H1 (cell line): ENCODE data around the gene LRRC18.

Experiments
- EP300 ChIP-seq, 2 experiments: IDR thresholded peaks; 1 replicate in 1 of 2; 2 replicates in 1 of 2; pipeline ENCODE4 v1.6.1; 2011 to 2012; ENCODE audit warnings: low read depth in 2 of 2, low read length in 2 of 2, mild to moderate bottlenecking in 2 of 2, borderline replicate concordance in 1 of 2, inconsistent platforms in 1 of 2, moderate library complexity in 1 of 2
- EZH2 ChIP-seq: fragments of 200-600 bp; sonication (generic); IDR thresholded peaks from 2 replicates; pipeline ENCODE4 v1.7.1; 2012; ENCODE audit warnings: low read depth, mild to moderate bottlenecking, moderate library complexity, low read length, inconsistent platforms; ENCODE audit not compliant: severe bottlenecking
- GABPA ChIP-seq: IDR thresholded peaks from 2 replicates; pipeline ENCODE4 v1.6.1; 2011; ENCODE audit warnings: mild to moderate bottlenecking, low read length, moderate library complexity, borderline replicate concordance; ENCODE audit not compliant: insufficient read depth
- GTF2F1 ChIP-seq: IDR thresholded peaks from 2 replicates; pipeline ENCODE4 v1.6.1; 2012; ENCODE audit warnings: low read depth, low read length, improper control_type of control experiment, borderline replicate concordance
- POLR2A ChIP-seq, 2 experiments: IDR thresholded peaks; 1 replicate in 1 of 2; 2 replicates in 1 of 2; pipeline ENCODE4 v1.6.1; 2011; ENCODE audit warnings: low read depth in 2 of 2, low read length in 2 of 2, mild to moderate bottlenecking in 2 of 2; ENCODE audit errors: control extremely low read depth in 1 of 2
- RAD21 ChIP-seq, 2 experiments: IDR thresholded peaks in 1 of 2; conservative IDR thresholded peaks in 1 of 2; 2 replicates each; pipeline ENCODE4 v1.6.1; 2011; ENCODE audit warnings: low read depth in 2 of 2, low read length in 2 of 2, improper control_type of control experiment in 1 of 2, inconsistent platforms in 1 of 2, mild to moderate bottlenecking in 1 of 2, moderate library complexity in 1 of 2
- SIN3A ChIP-seq, 2 experiments: IDR thresholded peaks in 1 of 2; conservative IDR thresholded peaks in 1 of 2; 2 replicates each; pipeline ENCODE4 v1.6.1; 2011 to 2012; ENCODE audit warnings: low read length in 2 of 2, improper control_type of control experiment in 1 of 2, low read depth in 1 of 2, mild to moderate bottlenecking in 1 of 2
- SP1 ChIP-seq: IDR thresholded peaks from 2 replicates; pipeline ENCODE4 v1.6.1; 2011; ENCODE audit warnings: low read depth, low read length
- SRF ChIP-seq: IDR thresholded peaks from 2 replicates; pipeline ENCODE4 v1.6.1; 2011; ENCODE audit warnings: mild to moderate bottlenecking, low read depth, low read length, moderate library complexity
- TF ChIP-seq, protein P1 (sequence below), 3 experiments: IDR thresholded peaks; 1 replicate in 2 of 3; 2 replicates in 1 of 3; pipeline versions ENCODE4 v1.5.1 to v1.6.1; 2011; ENCODE audit warnings: low read length in 3 of 3, mild to moderate bottlenecking in 3 of 3, inconsistent platforms in 2 of 3, low read depth in 1 of 3, moderate library complexity in 1 of 3; ENCODE audit not compliant: insufficient read depth in 1 of 3; ENCODE audit errors: control extremely low read depth in 1 of 3
- TF ChIP-seq, protein P2 (sequence below): IDR thresholded peaks from 2 replicates; pipeline ENCODE4 v1.6.1; 2012; ENCODE audit warnings: inconsistent platforms
- TF ChIP-seq, protein P3 (sequence below): fragments of 300-600 bp; sonication (generic); IDR thresholded peaks from 2 replicates; pipeline ENCODE4 v1.7.1; 2012; ENCODE audit warnings: low read length, moderate library complexity, mild to moderate bottlenecking, inconsistent platforms; ENCODE audit not compliant: insufficient replicate concordance

DNA sequence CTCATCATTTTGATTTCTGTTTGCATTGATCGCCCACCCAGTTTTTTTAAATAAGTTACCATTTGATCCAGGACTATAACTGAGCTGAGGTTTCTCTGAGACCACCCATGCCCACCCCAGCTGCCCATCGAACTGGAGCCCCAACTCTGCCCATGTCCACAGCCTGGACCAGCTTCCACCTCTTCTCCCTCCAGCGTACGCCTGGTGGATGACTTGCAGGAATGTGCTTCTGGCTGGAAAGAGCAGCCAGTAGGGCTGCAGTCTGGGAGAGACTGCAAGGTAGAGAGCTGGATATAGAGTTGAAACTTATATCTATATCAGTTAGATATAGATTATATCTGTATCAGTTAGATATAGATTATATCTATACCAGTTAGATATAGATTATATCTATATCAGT is 25.8 kb upstream of the LRRC18 start:
- TF ChIP-seq SRF (no peak), EZH2 (no peak), SIN3A (conservative IDR thresholded peaks at IDR 0.05 in 1 of 2, IDR thresholded peaks at IDR 0.05 in 1 of 2; ENCODE audit: low read depth in 1 of 2, low read length in 2 of 2) (no peak), SP1 (no peak), RAD21 (IDR thresholded peaks at IDR 0.05 in 1 of 2, conservative IDR thresholded peaks at IDR 0.05 in 1 of 2; ENCODE audit: low read depth in 2 of 2, low read length in 2 of 2) (no peak), EP300 (IDR thresholded peaks at IDR 0.05; ENCODE audit: borderline replicate concordance in 1 of 2, low read depth in 2 of 2, low read length in 2 of 2) (no peak), GTF2F1 (no peak), GABPA (no peak), POLR2A (IDR thresholded peaks at IDR 0.05; ENCODE audit: control extremely low read depth in 1 of 2, low read depth in 2 of 2, low read length in 2 of 2) (no peak)
- TF ChIP-seq, protein P1, sequence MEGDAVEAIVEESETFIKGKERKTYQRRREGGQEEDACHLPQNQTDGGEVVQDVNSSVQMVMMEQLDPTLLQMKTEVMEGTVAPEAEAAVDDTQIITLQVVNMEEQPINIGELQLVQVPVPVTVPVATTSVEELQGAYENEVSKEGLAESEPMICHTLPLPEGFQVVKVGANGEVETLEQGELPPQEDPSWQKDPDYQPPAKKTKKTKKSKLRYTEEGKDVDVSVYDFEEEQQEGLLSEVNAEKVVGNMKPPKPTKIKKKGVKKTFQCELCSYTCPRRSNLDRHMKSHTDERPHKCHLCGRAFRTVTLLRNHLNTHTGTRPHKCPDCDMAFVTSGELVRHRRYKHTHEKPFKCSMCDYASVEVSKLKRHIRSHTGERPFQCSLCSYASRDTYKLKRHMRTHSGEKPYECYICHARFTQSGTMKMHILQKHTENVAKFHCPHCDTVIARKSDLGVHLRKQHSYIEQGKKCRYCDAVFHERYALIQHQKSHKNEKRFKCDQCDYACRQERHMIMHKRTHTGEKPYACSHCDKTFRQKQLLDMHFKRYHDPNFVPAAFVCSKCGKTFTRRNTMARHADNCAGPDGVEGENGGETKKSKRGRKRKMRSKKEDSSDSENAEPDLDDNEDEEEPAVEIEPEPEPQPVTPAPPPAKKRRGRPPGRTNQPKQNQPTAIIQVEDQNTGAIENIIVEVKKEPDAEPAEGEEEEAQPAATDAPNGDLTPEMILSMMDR (IDR thresholded peaks at IDR 0.05; ENCODE audit: control extremely low read depth in 1 of 3, insufficient read depth in 1 of 3, low read depth in 1 of 3, low read length in 3 of 3), result no peak
- TF ChIP-seq, protein P2, sequence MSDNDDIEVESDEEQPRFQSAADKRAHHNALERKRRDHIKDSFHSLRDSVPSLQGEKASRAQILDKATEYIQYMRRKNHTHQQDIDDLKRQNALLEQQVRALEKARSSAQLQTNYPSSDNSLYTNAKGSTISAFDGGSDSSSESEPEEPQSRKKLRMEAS, result no peak
- TF ChIP-seq, protein P3, sequence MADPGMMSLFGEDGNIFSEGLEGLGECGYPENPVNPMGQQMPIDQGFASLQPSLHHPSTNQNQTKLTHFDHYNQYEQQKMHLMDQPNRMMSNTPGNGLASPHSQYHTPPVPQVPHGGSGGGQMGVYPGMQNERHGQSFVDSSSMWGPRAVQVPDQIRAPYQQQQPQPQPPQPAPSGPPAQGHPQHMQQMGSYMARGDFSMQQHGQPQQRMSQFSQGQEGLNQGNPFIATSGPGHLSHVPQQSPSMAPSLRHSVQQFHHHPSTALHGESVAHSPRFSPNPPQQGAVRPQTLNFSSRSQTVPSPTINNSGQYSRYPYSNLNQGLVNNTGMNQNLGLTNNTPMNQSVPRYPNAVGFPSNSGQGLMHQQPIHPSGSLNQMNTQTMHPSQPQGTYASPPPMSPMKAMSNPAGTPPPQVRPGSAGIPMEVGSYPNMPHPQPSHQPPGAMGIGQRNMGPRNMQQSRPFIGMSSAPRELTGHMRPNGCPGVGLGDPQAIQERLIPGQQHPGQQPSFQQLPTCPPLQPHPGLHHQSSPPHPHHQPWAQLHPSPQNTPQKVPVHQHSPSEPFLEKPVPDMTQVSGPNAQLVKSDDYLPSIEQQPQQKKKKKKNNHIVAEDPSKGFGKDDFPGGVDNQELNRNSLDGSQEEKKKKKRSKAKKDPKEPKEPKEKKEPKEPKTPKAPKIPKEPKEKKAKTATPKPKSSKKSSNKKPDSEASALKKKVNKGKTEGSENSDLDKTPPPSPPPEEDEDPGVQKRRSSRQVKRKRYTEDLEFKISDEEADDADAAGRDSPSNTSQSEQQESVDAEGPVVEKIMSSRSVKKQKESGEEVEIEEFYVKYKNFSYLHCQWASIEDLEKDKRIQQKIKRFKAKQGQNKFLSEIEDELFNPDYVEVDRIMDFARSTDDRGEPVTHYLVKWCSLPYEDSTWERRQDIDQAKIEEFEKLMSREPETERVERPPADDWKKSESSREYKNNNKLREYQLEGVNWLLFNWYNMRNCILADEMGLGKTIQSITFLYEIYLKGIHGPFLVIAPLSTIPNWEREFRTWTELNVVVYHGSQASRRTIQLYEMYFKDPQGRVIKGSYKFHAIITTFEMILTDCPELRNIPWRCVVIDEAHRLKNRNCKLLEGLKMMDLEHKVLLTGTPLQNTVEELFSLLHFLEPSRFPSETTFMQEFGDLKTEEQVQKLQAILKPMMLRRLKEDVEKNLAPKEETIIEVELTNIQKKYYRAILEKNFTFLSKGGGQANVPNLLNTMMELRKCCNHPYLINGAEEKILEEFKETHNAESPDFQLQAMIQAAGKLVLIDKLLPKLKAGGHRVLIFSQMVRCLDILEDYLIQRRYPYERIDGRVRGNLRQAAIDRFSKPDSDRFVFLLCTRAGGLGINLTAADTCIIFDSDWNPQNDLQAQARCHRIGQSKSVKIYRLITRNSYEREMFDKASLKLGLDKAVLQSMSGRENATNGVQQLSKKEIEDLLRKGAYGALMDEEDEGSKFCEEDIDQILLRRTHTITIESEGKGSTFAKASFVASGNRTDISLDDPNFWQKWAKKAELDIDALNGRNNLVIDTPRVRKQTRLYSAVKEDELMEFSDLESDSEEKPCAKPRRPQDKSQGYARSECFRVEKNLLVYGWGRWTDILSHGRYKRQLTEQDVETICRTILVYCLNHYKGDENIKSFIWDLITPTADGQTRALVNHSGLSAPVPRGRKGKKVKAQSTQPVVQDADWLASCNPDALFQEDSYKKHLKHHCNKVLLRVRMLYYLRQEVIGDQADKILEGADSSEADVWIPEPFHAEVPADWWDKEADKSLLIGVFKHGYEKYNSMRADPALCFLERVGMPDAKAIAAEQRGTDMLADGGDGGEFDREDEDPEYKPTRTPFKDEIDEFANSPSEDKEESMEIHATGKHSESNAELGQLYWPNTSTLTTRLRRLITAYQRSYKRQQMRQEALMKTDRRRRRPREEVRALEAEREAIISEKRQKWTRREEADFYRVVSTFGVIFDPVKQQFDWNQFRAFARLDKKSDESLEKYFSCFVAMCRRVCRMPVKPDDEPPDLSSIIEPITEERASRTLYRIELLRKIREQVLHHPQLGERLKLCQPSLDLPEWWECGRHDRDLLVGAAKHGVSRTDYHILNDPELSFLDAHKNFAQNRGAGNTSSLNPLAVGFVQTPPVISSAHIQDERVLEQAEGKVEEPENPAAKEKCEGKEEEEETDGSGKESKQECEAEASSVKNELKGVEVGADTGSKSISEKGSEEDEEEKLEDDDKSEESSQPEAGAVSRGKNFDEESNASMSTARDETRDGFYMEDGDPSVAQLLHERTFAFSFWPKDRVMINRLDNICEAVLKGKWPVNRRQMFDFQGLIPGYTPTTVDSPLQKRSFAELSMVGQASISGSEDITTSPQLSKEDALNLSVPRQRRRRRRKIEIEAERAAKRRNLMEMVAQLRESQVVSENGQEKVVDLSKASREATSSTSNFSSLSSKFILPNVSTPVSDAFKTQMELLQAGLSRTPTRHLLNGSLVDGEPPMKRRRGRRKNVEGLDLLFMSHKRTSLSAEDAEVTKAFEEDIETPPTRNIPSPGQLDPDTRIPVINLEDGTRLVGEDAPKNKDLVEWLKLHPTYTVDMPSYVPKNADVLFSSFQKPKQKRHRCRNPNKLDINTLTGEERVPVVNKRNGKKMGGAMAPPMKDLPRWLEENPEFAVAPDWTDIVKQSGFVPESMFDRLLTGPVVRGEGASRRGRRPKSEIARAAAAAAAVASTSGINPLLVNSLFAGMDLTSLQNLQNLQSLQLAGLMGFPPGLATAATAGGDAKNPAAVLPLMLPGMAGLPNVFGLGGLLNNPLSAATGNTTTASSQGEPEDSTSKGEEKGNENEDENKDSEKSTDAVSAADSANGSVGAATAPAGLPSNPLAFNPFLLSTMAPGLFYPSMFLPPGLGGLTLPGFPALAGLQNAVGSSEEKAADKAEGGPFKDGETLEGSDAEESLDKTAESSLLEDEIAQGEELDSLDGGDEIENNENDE, result no peak
